DOHH2 (cell line): Measurements from ENCODE around the gene MBD6.

Experiments
- H3F3A ChIP-seq: fragments of 200-600 bp; sonication (generic), shearing (Covaris generic); 2 replicates; pipeline ENCODE4 v1.6.0; 2016; ENCODE audit warnings: antibody characterized with exemption, mild to moderate bottlenecking; ENCODE audit not compliant: control insufficient read depth, insufficient read depth
- H3K27ac ChIP-seq: fragments of 200-600 bp; sonication (generic); 2 replicates; pipeline ENCODE4 v1.5.1; 2014; ENCODE audit warnings: low read depth, mild to moderate bottlenecking, low read length, moderate library complexity
- H3K27me3 ChIP-seq: fragments of 200-600 bp; sonication (generic); 2 replicates; pipeline ENCODE4 v1.6.1; 2014; ENCODE audit warnings: mild to moderate bottlenecking, low read length, mixed read lengths; ENCODE audit not compliant: control insufficient read depth
- H3K36me3 ChIP-seq: fragments of 200-600 bp; sonication (generic); 2 replicates; pipeline ENCODE4 v1.6.1; 2014; ENCODE audit warnings: mild to moderate bottlenecking, low read length, moderate library complexity, mixed read lengths; ENCODE audit not compliant: control insufficient read depth
- H3K4me1 ChIP-seq: fragments of 200-600 bp; sonication (generic); 2 replicates; pipeline ENCODE4 v1.6.1; 2014; ENCODE audit warnings: mild to moderate bottlenecking, low read length, mixed read lengths; ENCODE audit not compliant: control insufficient read depth
- H3K4me2 ChIP-seq: fragments of 200-600 bp; sonication (generic); 2 replicates; pipeline ENCODE4 v1.6.0; 2014; ENCODE audit warnings: mild to moderate bottlenecking, low read length, moderate library complexity
- H3K4me3 ChIP-seq: fragments of 200-600 bp; sonication (generic); 2 replicates; pipeline ENCODE4 v1.5.1; 2014; ENCODE audit warnings: mild to moderate bottlenecking, low read length, mixed read lengths
- H3K79me2 ChIP-seq: fragments of 200-600 bp; sonication (generic); 2 replicates; pipeline ENCODE4 v1.6.1; 2014; ENCODE audit warnings: mild to moderate bottlenecking, low read length, mixed read lengths; ENCODE audit not compliant: control insufficient read depth
- H3K9me2 ChIP-seq: fragments of 200-600 bp; sonication (generic); replicated peaks from 2 replicates; pipeline ENCODE4 v1.6.1; 2014; ENCODE audit warnings: mild to moderate bottlenecking, low read length, mixed read lengths; ENCODE audit not compliant: control insufficient read depth
- H3K9me3 ChIP-seq: fragments of 200-600 bp; sonication (generic); 2 replicates; pipeline ENCODE4 v1.6.1; 2014; ENCODE audit warnings: antibody characterized with exemption, low read length, mixed read lengths; ENCODE audit not compliant: control insufficient read depth, insufficient read depth
- H4K20me1 ChIP-seq: fragments of 200-600 bp; sonication (generic); 2 replicates; pipeline ENCODE4 v1.6.0; 2014; ENCODE audit warnings: low read depth, mild to moderate bottlenecking, antibody characterized with exemption, low read length, moderate library complexity; ENCODE audit not compliant: control insufficient read depth, insufficient read depth
- EZH2phosphoT487 ChIP-seq: fragments of 200-600 bp; sonication (generic); IDR thresholded peaks from 2 replicates; pipeline ENCODE4 v1.6.1; 2017; ENCODE audit warnings: borderline replicate concordance, mild to moderate bottlenecking, antibody characterized with exemption, low read length, moderate library complexity, mixed read lengths
- TF ChIP-seq, protein P1 (sequence below): fragments of 200-600 bp; sonication (generic); IDR thresholded peaks from one replicate; pipeline ENCODE4 v1.5.1; 2014; ENCODE audit warnings: antibody characterized with exemption, mild to moderate bottlenecking, low read depth, low read length; ENCODE audit not compliant: poor library complexity, severe bottlenecking

The MBD6 gene

DNA sequence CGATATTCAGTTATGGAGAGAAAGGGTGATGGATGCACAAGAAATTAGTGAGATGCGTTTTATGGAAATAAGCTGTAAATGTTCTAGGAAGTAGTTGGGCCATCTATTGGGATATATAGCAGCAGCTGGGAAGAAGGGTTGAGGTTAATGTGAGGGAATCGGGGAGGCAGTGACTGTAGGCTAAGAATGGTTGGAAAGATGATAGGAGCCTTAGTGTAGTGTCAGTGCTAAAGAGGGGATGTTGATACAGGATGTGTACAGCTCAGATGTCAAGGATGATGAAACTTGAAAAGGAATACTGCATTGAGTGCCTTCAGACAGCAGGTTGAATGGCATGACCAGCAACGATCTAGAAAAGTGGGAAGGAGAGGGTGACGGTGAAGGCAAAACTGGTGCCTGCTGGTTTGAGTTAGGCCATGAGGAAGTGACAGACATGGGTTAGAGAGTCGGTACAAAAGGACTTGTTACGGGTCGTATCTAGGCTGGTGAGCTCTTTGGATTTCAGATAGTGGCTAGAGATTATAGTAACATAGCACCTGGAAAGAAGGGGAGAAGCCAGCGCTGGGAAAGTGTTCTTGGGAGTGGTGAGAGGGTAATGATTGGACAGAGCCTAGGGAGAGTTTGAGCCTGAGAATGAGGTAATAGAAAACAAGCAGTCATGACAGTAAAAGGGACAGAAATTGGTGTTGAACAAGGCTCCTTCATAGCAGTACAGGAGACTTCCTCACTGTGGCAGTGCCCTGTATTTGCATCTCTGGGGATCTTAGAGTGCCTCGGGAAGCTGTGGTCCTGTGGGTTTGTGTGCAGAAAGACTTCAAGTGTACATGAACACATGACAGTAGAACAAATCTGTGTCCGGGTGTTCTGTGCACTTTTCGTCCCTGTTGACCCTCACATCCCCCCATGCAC is 25.1 kb upstream of the MBD6 start:
- Histone ChIP-seq H3K27ac (no peak overlapping the region), H3K4me3 (no peak overlapping the region), H3K79me2 (peaks cover 9% of the 10 kb centered on the region; the same call in 1 of the 2 replicates), H4K20me1 (no peaks in the 10 kb centered on the region; the same call in 1 of the 2 replicates), H3K9me3 (no peaks in the 10 kb centered on the region), H3K4me2 (no peak overlapping the region), H3F3A (0 out of 2 replicates have a peak, but pooled peaks cover 2% of the 10 kb centered on the region), H3K36me3 (peaks cover 70% of the 10 kb centered on the region), H3K27me3 (no peaks in the 10 kb centered on the region), H3K4me1 (no peaks in the 10 kb centered on the region), H3K9me2 (no peaks in the 10 kb centered on the region)
- TF ChIP-seq, protein P1, sequence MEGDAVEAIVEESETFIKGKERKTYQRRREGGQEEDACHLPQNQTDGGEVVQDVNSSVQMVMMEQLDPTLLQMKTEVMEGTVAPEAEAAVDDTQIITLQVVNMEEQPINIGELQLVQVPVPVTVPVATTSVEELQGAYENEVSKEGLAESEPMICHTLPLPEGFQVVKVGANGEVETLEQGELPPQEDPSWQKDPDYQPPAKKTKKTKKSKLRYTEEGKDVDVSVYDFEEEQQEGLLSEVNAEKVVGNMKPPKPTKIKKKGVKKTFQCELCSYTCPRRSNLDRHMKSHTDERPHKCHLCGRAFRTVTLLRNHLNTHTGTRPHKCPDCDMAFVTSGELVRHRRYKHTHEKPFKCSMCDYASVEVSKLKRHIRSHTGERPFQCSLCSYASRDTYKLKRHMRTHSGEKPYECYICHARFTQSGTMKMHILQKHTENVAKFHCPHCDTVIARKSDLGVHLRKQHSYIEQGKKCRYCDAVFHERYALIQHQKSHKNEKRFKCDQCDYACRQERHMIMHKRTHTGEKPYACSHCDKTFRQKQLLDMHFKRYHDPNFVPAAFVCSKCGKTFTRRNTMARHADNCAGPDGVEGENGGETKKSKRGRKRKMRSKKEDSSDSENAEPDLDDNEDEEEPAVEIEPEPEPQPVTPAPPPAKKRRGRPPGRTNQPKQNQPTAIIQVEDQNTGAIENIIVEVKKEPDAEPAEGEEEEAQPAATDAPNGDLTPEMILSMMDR, result no peak
- TF ChIP-seq EZH2phosphoT487, result no peak

DNA sequence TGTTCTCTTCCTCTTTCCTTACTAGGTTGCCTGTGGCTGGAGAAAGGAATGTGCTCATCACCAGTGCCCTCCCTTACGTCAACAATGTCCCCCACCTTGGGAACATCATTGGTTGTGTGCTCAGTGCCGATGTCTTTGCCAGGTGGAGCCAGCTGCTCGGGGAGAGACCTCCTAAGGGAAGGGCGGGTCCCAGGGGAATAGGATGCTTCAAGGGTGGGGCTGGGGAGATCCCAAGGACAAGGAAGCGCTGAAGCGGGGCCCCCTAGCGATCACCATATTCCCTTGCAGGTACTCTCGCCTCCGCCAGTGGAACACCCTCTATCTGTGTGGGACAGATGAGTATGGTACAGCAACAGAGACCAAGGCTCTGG is 24.5 kb upstream of the MBD6 start:
- Histone ChIP-seq H3K27me3 (no peaks in the 10 kb centered on the region), H3K36me3 (peaks cover 69% of the 10 kb centered on the region), H3K4me3 (no peak overlapping the region), H3K4me2 (no peak overlapping the region), H3K9me2 (no peaks in the 10 kb centered on the region), H3K27ac (no peak overlapping the region), H3F3A (no peaks in the 10 kb centered on the region), H3K9me3 (no peaks in the 10 kb centered on the region), H3K79me2 (peaks cover 6% of the 10 kb centered on the region; the same call in 1 of the 2 replicates), H3K4me1 (no peaks in the 10 kb centered on the region), H4K20me1 (no peaks in the 10 kb centered on the region; the same call in 1 of the 2 replicates)
- TF ChIP-seq, protein P1, result no peak
- no peak for TF ChIP-seq EZH2phosphoT487

DNA sequence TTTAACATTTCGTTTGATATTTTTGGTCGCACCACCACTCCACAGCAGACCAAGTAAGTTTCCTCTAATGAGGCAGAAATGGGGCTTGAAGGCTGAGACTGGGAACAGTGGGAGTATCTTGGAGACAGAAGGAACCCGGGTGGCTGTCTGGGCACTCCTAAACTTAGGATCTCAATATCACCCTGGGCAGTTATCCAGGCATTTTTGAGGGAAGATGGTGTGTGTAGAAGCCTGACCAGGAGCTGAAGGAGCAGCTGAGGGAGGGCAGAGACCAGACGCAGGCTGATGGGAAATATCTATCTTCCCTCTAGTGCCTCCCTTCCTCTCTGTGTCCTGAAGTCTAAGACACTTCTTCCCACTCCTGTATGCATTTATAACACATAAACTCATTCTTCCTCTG is 24.1 kb upstream of the MBD6 start:
- H3K9me2 ChIP-seq, result no peaks in the 10 kb centered on the region
- H3K4me2 ChIP-seq, result no peak overlapping the region
- no peak overlapping the region for H3K4me3 ChIP-seq
- H3K4me1 ChIP-seq, result no peaks in the 10 kb centered on the region
- no peaks in the 10 kb centered on the region for H3K27me3 ChIP-seq
- H3K79me2 ChIP-seq, result peaks cover 6% of the 10 kb centered on the region; the same call in 1 of the 2 replicates
- no peaks in the 10 kb centered on the region for H3K9me3 ChIP-seq
- no peaks in the 10 kb centered on the region; the same call in 1 of the 2 replicates for H4K20me1 ChIP-seq
- no peaks in the 10 kb centered on the region for H3F3A ChIP-seq
- no peak overlapping the region for H3K27ac ChIP-seq
- TF ChIP-seq, protein P1, result no peak
- no peak for TF ChIP-seq EZH2phosphoT487
- H3K36me3 ChIP-seq, result peaks cover 71% of the 10 kb centered on the region
